HepG2 (cell line): ENCODE data around the gene MAP1LC3B. TPM values are rescaled to one million over a fixed set of nuclear protein-coding genes. Genes with fewer than 3 reads are reported as not detected.

Experiments
- AGO2 ChIP-seq: fragments of 200-400 bp; formaldehyde crosslinking; optimal IDR thresholded peaks from 2 replicates; pipeline ENCODE3; 2017; ENCODE audit warnings: mild to moderate bottlenecking, low read depth, low read length, moderate library complexity
- AKAP8 ChIP-seq: sonication (generic); formaldehyde crosslinking; IDR thresholded peaks from 2 replicates; pipeline ENCODE4 v1.5.1; 2020; ENCODE audit warnings: mild to moderate bottlenecking, missing genetic modification reagents
- HOXA3 ChIP-seq: sonication (generic); formaldehyde crosslinking; IDR thresholded peaks from 2 replicates; pipeline ENCODE4 v1.5.0; 2020; ENCODE audit warnings: missing genetic modification reagents
- NCOA1 ChIP-seq: sonication (generic); formaldehyde crosslinking; IDR thresholded peaks from 2 replicates; pipeline ENCODE4 v1.9.0; 2021; ENCODE audit warnings: missing genetic modification reagents
- POLR2A ChIP-seq, 2 experiments: IDR thresholded peaks; 2 replicates each; pipeline ENCODE4 v1.6.1; 2011; ENCODE audit warnings: low read depth in 2 of 2, low read length in 2 of 2, mild to moderate bottlenecking in 1 of 2, moderate library complexity in 1 of 2; ENCODE audit not compliant: insufficient read depth in 1 of 2
- RBM22 ChIP-seq: fragments of 200-400 bp; formaldehyde crosslinking; optimal IDR thresholded peaks from 2 replicates; pipeline ENCODE3; 2017; ENCODE audit warnings: mild to moderate bottlenecking, low read length, moderate library complexity
- ZMYM4 ChIP-seq: sonication (generic); formaldehyde crosslinking; IDR thresholded peaks from 2 replicates; pipeline ENCODE4 v1.8.1; 2023; ENCODE audit warnings: mild to moderate bottlenecking, missing genetic modification reagents
- ZNF678 ChIP-seq: sonication (generic); formaldehyde crosslinking; IDR thresholded peaks from 2 replicates; pipeline ENCODE4 v1.4.0; 2020; ENCODE audit warnings: mild to moderate bottlenecking, missing genetic modification reagents
- polyA plus RNA-seq, 8 experiments: library from polyadenylated mRNA; depleted of rRNA in 3 of 8; stranded (reverse) in 7 of 8; unstranded in 1 of 8; fragments of >200 nt; fragmentation: Illumina TruSeq in 4 of 8; extraction: Trizol in 4 of 8; gene quantifications; 2 replicates each; pipeline versions ENCODE4 v1.2.1 to v1.2.3, GENCODE V29; 2011 to 2016; ENCODE audit warnings: low read depth in 4 of 8, missing spikeins in 1 of 8, mixed read lengths in 1 of 8; ENCODE audit not compliant: insufficient read depth in 1 of 8
- total RNA-seq, 5 experiments: library from RNA; depleted of rRNA; stranded (reverse); fragments of >200 nt; fragmentation: Illumina TruSeq; extraction: Trizol; gene quantifications; 2 replicates each; pipeline ENCODE4 v1.2.3, GENCODE V29; 2016; ENCODE audit warnings: low read depth in 1 of 5
- TF ChIP-seq, protein P1 (sequence below): sonication (generic); formaldehyde crosslinking; IDR thresholded peaks from 2 replicates; pipeline ENCODE4 v1.4.0; 2020; ENCODE audit warnings: mild to moderate bottlenecking, missing genetic modification reagents, borderline replicate concordance
- TF ChIP-seq, protein P2 (sequence below): sonication (generic); formaldehyde crosslinking; IDR thresholded peaks from 2 replicates; pipeline ENCODE4 v1.4.0; 2020; ENCODE audit warnings: missing genetic modification reagents
- TF ChIP-seq, protein P3 (sequence below): sonication (generic); formaldehyde crosslinking; IDR thresholded peaks from 2 replicates; pipeline ENCODE4 v1.5.0; 2020; ENCODE audit warnings: missing genetic modification reagents

Gene MAP1LC3B
- total and polyA plus RNA-seq, 2 of the 13 experiments (the other 11 are each of a cell fraction or from before 2014, with no cell fraction given) = 15.7 to 37.4 TPM

DNA sequence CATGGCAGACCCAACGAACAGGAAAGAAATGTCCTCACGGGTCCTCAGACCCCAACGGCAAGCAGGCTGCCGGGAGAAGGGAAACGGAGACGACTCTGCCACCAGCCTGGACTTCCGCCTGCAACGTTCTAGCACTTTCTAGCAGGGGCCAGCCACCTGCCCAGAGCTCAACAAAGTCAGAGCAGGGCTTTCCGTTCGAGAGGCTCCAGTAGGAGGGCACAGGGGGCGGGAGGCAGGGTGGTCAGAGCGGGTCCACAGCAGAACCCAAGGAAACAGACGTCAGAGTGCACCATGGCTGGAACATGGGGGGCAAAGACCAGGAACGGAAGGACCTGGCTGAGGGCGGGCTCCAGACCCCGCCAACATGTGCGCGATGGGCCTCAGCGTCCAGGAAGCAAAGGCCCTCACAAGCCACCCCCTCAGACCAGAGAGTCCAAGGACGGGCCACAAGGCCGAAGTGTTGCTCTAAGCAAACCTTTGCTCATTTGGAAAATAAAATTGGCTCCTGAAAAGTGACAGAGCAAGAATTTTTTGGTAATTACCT, 45.5 kb upstream of the MAP1LC3B start (continued):
- TF ChIP-seq ZNF678 (CRISPR knock-in tag) (no peak), AGO2 (peak; percentile 64), ZMYM4 (0 out of 2 replicates have a peak, but pooled peaks have one; percentile 17), AKAP8 (no peak), POLR2A (IDR thresholded peaks at IDR 0.05; ENCODE audit: insufficient read depth in 1 of 2, low read depth in 2 of 2, low read length in 2 of 2) (peak in 1 of 2 experiments; percentile 21; a peak in 1 of 4 replicates), RBM22 (peak; percentile 6), HOXA3 (CRISPR knock-in tag) (peak; percentile 27; the same call in 1 of the 2 replicates), NCOA1 (CRISPR knock-in tag) (no peak)
- TF ChIP-seq, protein P1, sequence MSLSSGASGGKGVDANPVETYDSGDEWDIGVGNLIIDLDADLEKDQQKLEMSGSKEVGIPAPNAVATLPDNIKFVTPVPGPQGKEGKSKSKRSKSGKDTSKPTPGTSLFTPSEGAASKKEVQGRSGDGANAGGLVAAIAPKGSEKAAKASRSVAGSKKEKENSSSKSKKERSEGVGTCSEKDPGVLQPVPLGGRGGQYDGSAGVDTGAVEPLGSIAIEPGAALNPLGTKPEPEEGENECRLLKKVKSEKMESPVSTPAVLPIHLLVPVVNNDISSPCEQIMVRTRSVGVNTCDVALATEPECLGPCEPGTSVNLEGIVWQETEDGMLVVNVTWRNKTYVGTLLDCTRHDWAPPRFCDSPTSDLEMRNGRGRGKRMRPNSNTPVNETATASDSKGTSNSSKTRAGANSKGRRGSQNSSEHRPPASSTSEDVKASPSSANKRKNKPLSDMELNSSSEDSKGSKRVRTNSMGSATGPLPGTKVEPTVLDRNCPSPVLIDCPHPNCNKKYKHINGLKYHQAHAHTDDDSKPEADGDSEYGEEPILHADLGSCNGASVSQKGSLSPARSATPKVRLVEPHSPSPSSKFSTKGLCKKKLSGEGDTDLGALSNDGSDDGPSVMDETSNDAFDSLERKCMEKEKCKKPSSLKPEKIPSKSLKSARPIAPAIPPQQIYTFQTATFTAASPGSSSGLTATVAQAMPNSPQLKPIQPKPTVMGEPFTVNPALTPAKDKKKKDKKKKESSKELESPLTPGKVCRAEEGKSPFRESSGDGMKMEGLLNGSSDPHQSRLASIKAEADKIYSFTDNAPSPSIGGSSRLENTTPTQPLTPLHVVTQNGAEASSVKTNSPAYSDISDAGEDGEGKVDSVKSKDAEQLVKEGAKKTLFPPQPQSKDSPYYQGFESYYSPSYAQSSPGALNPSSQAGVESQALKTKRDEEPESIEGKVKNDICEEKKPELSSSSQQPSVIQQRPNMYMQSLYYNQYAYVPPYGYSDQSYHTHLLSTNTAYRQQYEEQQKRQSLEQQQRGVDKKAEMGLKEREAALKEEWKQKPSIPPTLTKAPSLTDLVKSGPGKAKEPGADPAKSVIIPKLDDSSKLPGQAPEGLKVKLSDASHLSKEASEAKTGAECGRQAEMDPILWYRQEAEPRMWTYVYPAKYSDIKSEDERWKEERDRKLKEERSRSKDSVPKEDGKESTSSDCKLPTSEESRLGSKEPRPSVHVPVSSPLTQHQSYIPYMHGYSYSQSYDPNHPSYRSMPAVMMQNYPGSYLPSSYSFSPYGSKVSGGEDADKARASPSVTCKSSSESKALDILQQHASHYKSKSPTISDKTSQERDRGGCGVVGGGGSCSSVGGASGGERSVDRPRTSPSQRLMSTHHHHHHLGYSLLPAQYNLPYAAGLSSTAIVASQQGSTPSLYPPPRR (CRISPR knock-in tag) = no peak
- TF ChIP-seq, protein P2, sequence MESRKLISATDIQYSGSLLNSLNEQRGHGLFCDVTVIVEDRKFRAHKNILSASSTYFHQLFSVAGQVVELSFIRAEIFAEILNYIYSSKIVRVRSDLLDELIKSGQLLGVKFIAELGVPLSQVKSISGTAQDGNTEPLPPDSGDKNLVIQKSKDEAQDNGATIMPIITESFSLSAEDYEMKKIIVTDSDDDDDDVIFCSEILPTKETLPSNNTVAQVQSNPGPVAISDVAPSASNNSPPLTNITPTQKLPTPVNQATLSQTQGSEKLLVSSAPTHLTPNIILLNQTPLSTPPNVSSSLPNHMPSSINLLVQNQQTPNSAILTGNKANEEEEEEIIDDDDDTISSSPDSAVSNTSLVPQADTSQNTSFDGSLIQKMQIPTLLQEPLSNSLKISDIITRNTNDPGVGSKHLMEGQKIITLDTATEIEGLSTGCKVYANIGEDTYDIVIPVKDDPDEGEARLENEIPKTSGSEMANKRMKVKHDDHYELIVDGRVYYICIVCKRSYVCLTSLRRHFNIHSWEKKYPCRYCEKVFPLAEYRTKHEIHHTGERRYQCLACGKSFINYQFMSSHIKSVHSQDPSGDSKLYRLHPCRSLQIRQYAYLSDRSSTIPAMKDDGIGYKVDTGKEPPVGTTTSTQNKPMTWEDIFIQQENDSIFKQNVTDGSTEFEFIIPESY (CRISPR knock-in tag) = peak; percentile 27; the same call in 1 of the 2 replicates
- TF ChIP-seq, protein P3, sequence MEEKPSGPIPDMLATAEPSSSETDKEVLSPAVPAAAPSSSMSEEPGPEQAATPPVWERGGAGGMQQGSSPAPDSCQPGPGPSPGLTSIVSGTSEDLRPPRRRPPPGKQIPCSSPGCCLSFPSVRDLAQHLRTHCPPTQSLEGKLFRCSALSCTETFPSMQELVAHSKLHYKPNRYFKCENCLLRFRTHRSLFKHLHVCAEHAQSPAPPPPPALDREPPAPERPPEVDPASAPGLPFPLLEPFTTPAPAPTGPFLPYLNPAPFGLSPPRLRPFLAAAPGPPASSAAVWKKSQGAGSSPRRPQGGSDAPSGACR (CRISPR knock-in tag) = 0 out of 2 replicates have a peak, but pooled peaks have one; percentile 31
